Upper lobe of right lung (tissue), 1 donor: ENCODE data around the gene MCTP1. TPM values are rescaled to one million over a fixed set of nuclear protein-coding genes. Genes with fewer than 3 reads are reported as not detected.
A peak's percentile ranks its signal among the peaks of the same experiment; 100 is the strongest.

ENCODE experiments used
- ATAC-seq: fragments of 200-7000 bp; cut with Tn5 transposase; one replicate; pipeline ENCODE4 v1.9.1; 2020; ENCODE audit warnings: mild to moderate bottlenecking, moderate library complexity
- DNase-seq: peaks from one replicate; pipeline ENCODE4 v3.0.0-alpha.2; 2020
- H3K27ac ChIP-seq: fragments of 200-600 bp; one replicate; pipeline ENCODE4 v1.8.0; 2022
- H3K27me3 ChIP-seq: fragments of 200-600 bp; one replicate; pipeline ENCODE4 v1.8.0; 2022; ENCODE audit warnings: mild to moderate bottlenecking
- H3K36me3 ChIP-seq: fragments of 200-600 bp; one replicate; pipeline ENCODE4 v1.8.0; 2022
- H3K4me1 ChIP-seq: fragments of 200-600 bp; one replicate; pipeline ENCODE4 v1.8.0; 2022
- H3K4me3 ChIP-seq: fragments of 200-600 bp; one replicate; pipeline ENCODE4 v1.8.0; 2022; ENCODE audit warnings: mild to moderate bottlenecking
- H3K9me3 ChIP-seq: fragments of 200-600 bp; one replicate; pipeline ENCODE4 v1.8.0; 2022
- intact Hi-C: fragments of 100-400 bp; cut with DNase I; formaldehyde crosslinking; loops from one replicate; pipeline ENCODE4 v1.11.0; 2022
- total RNA-seq: library from RNA; stranded (reverse); fragmentation: NEBNext Ultra II Directional; extraction: Animal tissue kit (Norgen Biotek cat#: 25700); gene quantifications from one replicate; pipeline ENCODE4 v1.2.1, GENCODE V29; 2021
- TF ChIP-seq, protein P1 (sequence below): fragments of 200-600 bp; IDR thresholded peaks from one replicate; pipeline ENCODE4 v1.8.0; 2022; ENCODE audit warnings: antibody characterized with exemption
- donor health status: DM: no; HTN: yes; CAD: no; lungs with severe emphysema.

MCTP1 gene
- total RNA-seq, 1 donor from 2014 or later = 40.7 TPM

DNA sequence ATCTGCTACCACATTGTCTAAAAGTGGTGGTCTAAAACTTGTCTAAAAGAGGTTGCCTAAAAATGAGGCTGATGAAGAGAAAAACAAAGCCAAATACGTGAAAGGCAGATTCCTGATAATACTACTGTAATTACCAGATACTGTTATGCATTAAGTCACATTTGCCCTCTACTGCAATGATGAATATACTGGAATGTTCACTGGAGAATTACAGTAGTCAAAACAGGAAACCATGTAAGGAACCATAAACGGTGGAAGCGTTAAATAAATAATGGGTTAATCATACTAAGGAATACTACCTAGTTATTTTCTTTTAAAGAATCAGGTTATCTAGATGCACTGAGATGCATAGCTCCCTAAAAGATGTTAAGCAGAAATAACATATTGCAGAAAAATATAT is 201.3 kb downstream of the MCTP1 start:
- H3K27ac ChIP-seq = no peak overlapping the region
- intact Hi-C loops = no loop called here

DNA sequence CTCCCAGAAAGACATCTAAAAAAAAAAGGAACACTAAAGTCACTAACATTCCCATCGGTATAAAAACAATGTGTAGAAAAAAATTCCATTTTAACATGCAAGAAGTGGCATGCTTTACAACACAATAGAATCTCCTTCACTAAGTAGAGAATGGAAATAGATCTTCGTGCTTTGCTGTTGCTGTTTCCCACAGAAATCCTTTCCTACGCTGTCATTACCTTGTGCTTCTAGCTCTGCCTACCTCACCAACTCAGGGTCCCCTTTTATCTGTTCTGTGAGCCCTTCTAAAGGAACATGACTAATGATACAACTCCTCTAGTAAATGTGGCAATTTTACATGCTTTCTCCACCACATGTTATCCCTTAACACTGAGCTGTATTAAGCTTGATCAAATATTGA is 202.9 kb downstream of the MCTP1 start:
- no peaks in the 10 kb centered on the region for H3K9me3 ChIP-seq
- no peaks in the 10 kb centered on the region for H3K27me3 ChIP-seq
- peak overlapping the region; percentile 51 for H3K4me3 ChIP-seq
- ATAC-seq (peak; percentile 20), DNase-seq (no peak)
- TF ChIP-seq, protein P1, sequence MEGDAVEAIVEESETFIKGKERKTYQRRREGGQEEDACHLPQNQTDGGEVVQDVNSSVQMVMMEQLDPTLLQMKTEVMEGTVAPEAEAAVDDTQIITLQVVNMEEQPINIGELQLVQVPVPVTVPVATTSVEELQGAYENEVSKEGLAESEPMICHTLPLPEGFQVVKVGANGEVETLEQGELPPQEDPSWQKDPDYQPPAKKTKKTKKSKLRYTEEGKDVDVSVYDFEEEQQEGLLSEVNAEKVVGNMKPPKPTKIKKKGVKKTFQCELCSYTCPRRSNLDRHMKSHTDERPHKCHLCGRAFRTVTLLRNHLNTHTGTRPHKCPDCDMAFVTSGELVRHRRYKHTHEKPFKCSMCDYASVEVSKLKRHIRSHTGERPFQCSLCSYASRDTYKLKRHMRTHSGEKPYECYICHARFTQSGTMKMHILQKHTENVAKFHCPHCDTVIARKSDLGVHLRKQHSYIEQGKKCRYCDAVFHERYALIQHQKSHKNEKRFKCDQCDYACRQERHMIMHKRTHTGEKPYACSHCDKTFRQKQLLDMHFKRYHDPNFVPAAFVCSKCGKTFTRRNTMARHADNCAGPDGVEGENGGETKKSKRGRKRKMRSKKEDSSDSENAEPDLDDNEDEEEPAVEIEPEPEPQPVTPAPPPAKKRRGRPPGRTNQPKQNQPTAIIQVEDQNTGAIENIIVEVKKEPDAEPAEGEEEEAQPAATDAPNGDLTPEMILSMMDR = no peak
- intact Hi-C loops = no loop called here
- no peaks in the 10 kb centered on the region for H3K36me3 ChIP-seq
- H3K27ac ChIP-seq = peak overlapping the region; percentile 55
- peaks cover 5% of the 10 kb centered on the region for H3K4me1 ChIP-seq

More for the DNA sequence above, 201.3 kb downstream of the MCTP1 start:
- H3K36me3 ChIP-seq = no peaks in the 10 kb centered on the region
- peaks cover 5% of the 10 kb centered on the region for H3K4me1 ChIP-seq
- H3K9me3 ChIP-seq = no peaks in the 10 kb centered on the region
- no peak for ATAC-seq
- H3K4me3 ChIP-seq = no peak overlapping the region
- TF ChIP-seq, protein P1 = no peak
- DNase-seq = no peak
- H3K27me3 ChIP-seq = no peaks in the 10 kb centered on the region

GRCh38 chr5:95081500-95081960 is 203.4 kb downstream of the MCTP1 start:
- Histone ChIP-seq H3K27ac (peak overlapping the region; percentile 55), H3K36me3 (no peaks in the 10 kb centered on the region), H3K4me3 (peak overlapping the region; percentile 51), H3K9me3 (no peaks in the 10 kb centered on the region), H3K27me3 (no peaks in the 10 kb centered on the region), H3K4me1 (peaks cover 5% of the 10 kb centered on the region)
- TF ChIP-seq, protein P1 = no peak
- intact Hi-C loops = no loop called here
- DNase-seq = peak; percentile 77
- ATAC-seq = peak; percentile 98

GRCh38 chr5:95080441-95080840 is 204.5 kb downstream of the MCTP1 start:
- H3K27ac ChIP-seq = peak overlapping the region; percentile 55
- TF ChIP-seq, protein P1 = no peak
- H3K36me3 ChIP-seq = no peaks in the 10 kb centered on the region
- H3K4me3 ChIP-seq = peak overlapping the region; percentile 51
- H3K9me3 ChIP-seq = no peaks in the 10 kb centered on the region
- H3K27me3 ChIP-seq = no peaks in the 10 kb centered on the region
- no peak for DNase-seq
- no peak for ATAC-seq
- intact Hi-C loops = no loop called here
- peaks cover 5% of the 10 kb centered on the region for H3K4me1 ChIP-seq

DNA sequence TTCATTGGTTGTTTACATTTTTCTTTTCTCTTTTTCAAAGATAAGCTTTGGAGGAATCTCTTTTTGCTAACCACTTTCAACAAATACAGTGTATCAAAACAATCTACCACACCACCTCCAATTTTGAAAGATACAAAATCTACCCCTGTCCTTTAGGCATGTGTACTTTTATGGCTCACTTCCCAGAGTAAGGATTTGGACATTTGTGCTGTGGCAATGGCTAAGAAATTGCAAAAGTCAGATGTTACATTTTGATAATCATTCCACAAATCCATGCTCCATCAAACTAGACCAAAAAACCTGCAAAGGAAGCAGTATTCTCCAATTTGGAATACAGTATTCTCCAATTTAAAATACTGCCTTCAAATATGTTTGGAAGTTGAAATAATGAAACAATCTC is 204.9 kb downstream of the MCTP1 start:
- peaks cover 5% of the 10 kb centered on the region for H3K4me1 ChIP-seq

More for the DNA sequence above, 204.9 kb downstream of the MCTP1 start:
- Histone ChIP-seq H3K4me3 (peak overlapping the region; percentile 51), H3K27ac (peak overlapping the region; percentile 55), H3K36me3 (no peaks in the 10 kb centered on the region), H3K9me3 (no peaks in the 10 kb centered on the region), H3K27me3 (no peaks in the 10 kb centered on the region)
- intact Hi-C loops = no loop called here
- TF ChIP-seq, protein P1 = no peak
- DNase-seq (no peak), ATAC-seq (no peak)
